Spleen (tissue), 11 donors: ENCODE measurements around the gene BANF1. TPM values are rescaled to one million over a fixed set of nuclear protein-coding genes. Genes with fewer than 3 reads are reported as not detected.

Source experiments
- DNase-seq: peaks from one replicate; pipeline ENCODE4 v3.0.0-alpha.2; 2020
- H3K27ac ChIP-seq, 8 donors: fragments of 200-600 bp; sonication (generic) in 7 of 8; 1 replicate in 4 of 8; 2 replicates in 4 of 8; pipeline versions ENCODE4 v1.5.0 to v1.8.0; 2016 to 2021; ENCODE audit warnings: inconsistent platforms in 4 of 8, mild to moderate bottlenecking in 4 of 8, moderate library complexity in 1 of 8
- H3K27me3 ChIP-seq, 7 donors: fragments of 200-600 bp; sonication (generic) in 6 of 7; replicated peaks in 1 of 7; 1 replicate in 4 of 7; 2 replicates in 3 of 7; pipeline versions ENCODE4 v1.5.0 to v1.8.0; 2016 to 2021; ENCODE audit warnings: inconsistent platforms in 3 of 7, mild to moderate bottlenecking in 1 of 7
- H3K36me3 ChIP-seq, 6 donors: fragments of 200-600 bp; sonication (generic) in 5 of 6; 1 replicate in 4 of 6; 2 replicates in 2 of 6; pipeline versions ENCODE4 v1.5.0 to v1.8.0; 2016 to 2021; ENCODE audit warnings: inconsistent platforms in 2 of 6
- H3K4me1 ChIP-seq, 6 donors: fragments of 200-600 bp; sonication (generic) in 5 of 6; 1 replicate in 3 of 6; 2 replicates in 3 of 6; pipeline versions ENCODE4 v1.5.0 to v1.8.0; 2016 to 2021; ENCODE audit warnings: inconsistent platforms in 3 of 6
- H3K4me3 ChIP-seq, 8 donors: fragments of 200-600 bp; sonication (generic) in 7 of 8; 1 replicate in 4 of 8; 2 replicates in 4 of 8; pipeline versions ENCODE4 v1.5.0 to v1.8.0; 2016 to 2021; ENCODE audit warnings: inconsistent platforms in 4 of 8, mild to moderate bottlenecking in 4 of 8, moderate library complexity in 2 of 8
- H3K9me3 ChIP-seq, 8 donors: fragments of 200-600 bp; sonication (generic) in 7 of 8; 1 replicate in 4 of 8; 2 replicates in 4 of 8; pipeline versions ENCODE4 v1.5.0 to v1.8.0; 2016 to 2021; ENCODE audit warnings: inconsistent platforms in 4 of 8
- POLR2A ChIP-seq, 3 donors: fragments of 450-650 bp; IDR thresholded peaks; one replicate each; pipeline ENCODE4 v1.5.1; 2017; ENCODE audit warnings: antibody characterized with exemption in 3 of 3, mild to moderate bottlenecking in 1 of 3
- POLR2AphosphoS5 ChIP-seq, 3 donors: sonication (generic); formaldehyde crosslinking; IDR thresholded peaks; one replicate each; pipeline ENCODE4 v1.5.1; 2017; ENCODE audit warnings: antibody characterized with exemption in 3 of 3
- WGBS, 5 donors: extraction: QIAGEN DNeasy Blood & Tissue Kit in 3 of 5; methylation state at CpG; one replicate each; pipeline versions ENCODE4 v1.1.5 to v1.1.7; 2013 to 2018; 5-methylcytosine and 5-hydroxymethylcytosine counted together
- intact Hi-C: fragments of 100-400 bp; cut with DNase I; formaldehyde crosslinking; loops from one replicate; pipeline ENCODE4 v1.15.0; 2023; ENCODE audit warnings: low total_unique reads
- polyA plus RNA-seq, 3 donors: library from polyadenylated mRNA; stranded (reverse); fragments of 200-250 nt; gene quantifications; one replicate each; pipeline ENCODE4 v1.2.1, GENCODE V29; 2013
- total RNA-seq, 7 donors: library from RNA; depleted of rRNA in 3 of 7; stranded (reverse); fragments of >200 nt in 3 of 7; fragmentation: NEBNext Ultra II Directional in 4 of 7; extraction: Animal tissue kit (Norgen Biotek cat#: 25700) in 4 of 7; gene quantifications; one replicate each; pipeline versions ENCODE4 v1.1.0 to v1.2.1, GENCODE V29; 2016 to 2021
- TF ChIP-seq, protein P1 (sequence below), 11 experiments: fragments of 200-600 bp in 7 of 11; fragments of 450-650 bp in 4 of 11; sonication (generic) in 4 of 11; IDR thresholded peaks in 8 of 11; conservative IDR thresholded peaks in 3 of 11; 1 replicate in 7 of 11; 2 replicates in 4 of 11; pipeline versions ENCODE4 v1.4.0 to v1.8.0; 2016 to 2021; ENCODE audit warnings: antibody characterized with exemption in 11 of 11, inconsistent platforms in 4 of 11, mild to moderate bottlenecking in 1 of 11
- donor health status: healthy with polysubstance abuse.
- donor health status: DM: no; HTN: no; CAD: no; lungs with moderate emphysema.
- donor health status: DM: no; HTN: no; CAD: no.
- donor health status: Bipolar disorder and iron deficiency.
- donor health status: healthy.
- donor health status: DM: no; HTN: no; CAD: no.
- donor health status: DM: yes; HTN: yes; CAD: no.

Gene BANF1
- total and polyA plus RNA-seq, 10 donors, result 50.5 to 219 (median 109) TPM

DNA sequence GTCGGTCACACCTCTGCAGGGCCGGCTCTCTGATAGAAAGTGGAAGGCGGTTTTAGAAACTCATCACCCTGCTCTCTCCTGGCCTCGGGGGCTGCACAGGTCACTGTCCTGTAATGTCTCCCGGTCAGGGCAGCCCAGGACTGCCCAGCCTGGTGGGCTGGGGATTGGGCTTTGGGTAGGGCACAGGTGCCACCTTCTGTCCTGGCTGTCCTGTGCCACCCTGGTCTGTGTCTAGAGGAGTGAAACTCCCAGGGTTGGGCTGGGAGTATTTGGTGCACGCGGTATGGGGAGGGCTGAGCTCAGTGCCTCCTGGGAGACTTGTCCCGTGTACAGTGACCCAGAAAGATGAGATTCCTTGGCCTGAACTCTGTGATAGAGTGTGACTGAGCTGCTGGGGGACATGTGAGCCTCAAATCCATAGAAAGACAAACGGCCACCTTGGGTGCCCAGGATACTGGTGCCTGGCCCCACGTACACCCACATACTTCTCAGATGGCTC, 23.0 kb upstream of the BANF1 start:
- no peaks in the 10 kb centered on the region for H3K9me3 ChIP-seq
- H3K27ac ChIP-seq, result no peak overlapping the region
- H3K36me3 ChIP-seq, result peaks cover 0 to 58% (median 44%) of the 10 kb centered on the region in 6 donors
- WGBS, 5 donors, result 84 to 93% (median 91%) methylated on average over 10 of the region's 10 CpGs
- H3K4me3 ChIP-seq, result no peak overlapping the region
- no peak for TF ChIP-seq POLR2AphosphoS5 (IDR thresholded peaks at IDR 0.05)
- TF ChIP-seq POLR2A (IDR thresholded peaks at IDR 0.05), result no peak
- intact Hi-C loops, result no loop called here
- no peak for DNase-seq
- H3K27me3 ChIP-seq, result no peaks in the 10 kb centered on the region
- H3K4me1 ChIP-seq, result peaks cover 0 to 42% (median 12%) of the 10 kb centered on the region in 6 donors

DNA sequence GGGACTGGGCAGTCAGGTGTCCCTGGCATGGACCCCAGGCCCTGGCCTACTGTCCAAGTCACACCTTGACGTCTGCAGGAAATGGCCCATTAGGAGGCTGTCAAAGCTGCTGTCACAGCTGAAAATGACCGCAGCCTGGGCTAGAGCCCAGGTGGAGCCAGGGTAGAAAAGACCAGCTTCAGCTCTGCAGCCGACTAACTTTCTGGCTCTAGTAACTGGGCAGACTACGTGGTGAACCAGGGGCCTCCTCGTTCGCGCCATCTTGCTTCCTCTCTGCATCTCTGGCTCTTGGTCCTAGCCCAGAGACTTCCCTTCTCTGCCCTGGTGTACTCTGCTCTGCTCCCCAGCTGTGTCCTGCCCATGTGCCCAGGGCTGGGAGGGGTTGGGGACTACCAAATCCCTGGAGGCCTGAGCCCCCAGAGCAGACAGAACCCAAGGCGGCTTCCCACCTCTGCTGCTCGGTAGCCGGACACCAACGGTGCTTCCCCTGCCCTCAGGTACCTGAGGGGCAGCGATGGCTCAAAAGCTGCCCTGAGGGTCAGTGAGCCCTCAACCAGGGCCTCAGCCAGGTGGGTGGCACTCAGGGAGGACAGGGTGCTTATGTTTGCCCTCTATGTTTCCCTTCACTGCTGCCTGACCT, 21.1 kb upstream of the BANF1 start:
- Histone ChIP-seq H3K27ac (peak overlapping the region in 6 of 8 donors; percentile 26 to 86 (median 84)), H3K4me1 (peaks cover 0 to 45% (median 12%) of the 10 kb centered on the region in 6 donors), H3K27me3 (no peaks in the 10 kb centered on the region), H3K36me3 (peaks cover 0 to 42% (median 37%) of the 10 kb centered on the region in 6 donors), H3K4me3 (no peak overlapping the region), H3K9me3 (no peaks in the 10 kb centered on the region)
- DNase-seq, result no peak
- TF ChIP-seq, protein P1, sequence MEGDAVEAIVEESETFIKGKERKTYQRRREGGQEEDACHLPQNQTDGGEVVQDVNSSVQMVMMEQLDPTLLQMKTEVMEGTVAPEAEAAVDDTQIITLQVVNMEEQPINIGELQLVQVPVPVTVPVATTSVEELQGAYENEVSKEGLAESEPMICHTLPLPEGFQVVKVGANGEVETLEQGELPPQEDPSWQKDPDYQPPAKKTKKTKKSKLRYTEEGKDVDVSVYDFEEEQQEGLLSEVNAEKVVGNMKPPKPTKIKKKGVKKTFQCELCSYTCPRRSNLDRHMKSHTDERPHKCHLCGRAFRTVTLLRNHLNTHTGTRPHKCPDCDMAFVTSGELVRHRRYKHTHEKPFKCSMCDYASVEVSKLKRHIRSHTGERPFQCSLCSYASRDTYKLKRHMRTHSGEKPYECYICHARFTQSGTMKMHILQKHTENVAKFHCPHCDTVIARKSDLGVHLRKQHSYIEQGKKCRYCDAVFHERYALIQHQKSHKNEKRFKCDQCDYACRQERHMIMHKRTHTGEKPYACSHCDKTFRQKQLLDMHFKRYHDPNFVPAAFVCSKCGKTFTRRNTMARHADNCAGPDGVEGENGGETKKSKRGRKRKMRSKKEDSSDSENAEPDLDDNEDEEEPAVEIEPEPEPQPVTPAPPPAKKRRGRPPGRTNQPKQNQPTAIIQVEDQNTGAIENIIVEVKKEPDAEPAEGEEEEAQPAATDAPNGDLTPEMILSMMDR (IDR thresholded peaks at IDR 0.05 in 8 of 11, conservative IDR thresholded peaks at IDR 0.05 in 3 of 11), result no peak
- TF ChIP-seq POLR2AphosphoS5 (IDR thresholded peaks at IDR 0.05), result peak in 1 of 3 donors; percentile 36
- intact Hi-C loops, result no loop called here
- WGBS, 5 donors, result 72 to 87% (median 78%) methylated on average over 8 to 12 of the region's 12 CpGs

DNA sequence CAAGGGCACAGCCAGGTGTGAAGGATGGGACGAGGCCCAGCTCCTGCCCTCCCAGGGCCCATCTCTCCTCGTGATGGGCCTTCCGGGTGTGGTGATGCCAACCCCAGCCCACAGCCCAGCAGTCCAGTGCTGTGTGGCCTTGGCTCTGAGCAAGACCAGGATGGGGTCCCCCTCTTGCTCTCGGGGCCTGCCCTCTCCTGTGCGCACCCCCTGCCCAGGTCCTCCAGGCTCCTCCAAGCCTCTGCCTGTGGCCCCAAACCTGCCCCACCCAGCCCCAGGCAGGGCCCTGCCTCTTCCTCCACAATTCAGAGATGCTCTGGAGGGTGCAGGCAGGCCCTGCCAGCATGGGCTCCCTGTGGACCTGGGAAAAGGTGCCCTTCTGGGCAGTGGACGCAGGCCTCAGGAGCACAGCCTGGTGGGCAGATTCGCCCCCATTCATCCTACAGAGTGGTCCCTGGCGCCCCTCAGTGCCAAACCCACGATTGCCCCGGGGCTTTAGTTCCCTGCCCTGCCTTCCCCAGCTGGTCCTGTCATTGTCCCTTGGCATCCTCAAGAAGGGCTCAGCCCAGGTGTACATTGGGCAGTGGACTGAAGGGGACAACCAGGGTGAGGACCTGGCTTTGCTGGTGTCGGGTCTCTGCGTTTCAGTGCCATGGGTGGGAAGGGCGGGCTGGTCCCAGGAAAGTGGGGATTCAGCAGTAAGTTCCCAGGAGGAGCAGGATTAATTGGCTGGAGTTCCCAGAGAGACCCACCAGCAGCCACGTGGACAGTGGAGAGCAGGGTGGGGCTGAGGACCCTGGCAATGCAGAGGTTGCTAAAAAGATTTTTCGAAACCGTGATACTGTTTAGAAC, 20.1 kb upstream of the BANF1 start:
- H3K27me3 ChIP-seq, result no peaks in the 10 kb centered on the region
- H3K36me3 ChIP-seq, result peaks cover 0 to 32% (median 27%) of the 10 kb centered on the region in 6 donors
- no peaks in the 10 kb centered on the region for H3K9me3 ChIP-seq
- intact Hi-C loops, result no loop called here
- WGBS, 5 donors, result 69 to 80% (median 76%) methylated on average over 10 to 16 of the region's 16 CpGs
- peaks cover 0 to 45% (median 12%) of the 10 kb centered on the region in 6 donors for H3K4me1 ChIP-seq
- peak overlapping the region; percentile 39 to 86 (median 78) for H3K27ac ChIP-seq
- peak; percentile 30 to 71 (median 33) for TF ChIP-seq POLR2AphosphoS5 (IDR thresholded peaks at IDR 0.05)
- TF ChIP-seq, protein P1 (IDR thresholded peaks at IDR 0.05 in 8 of 11, conservative IDR thresholded peaks at IDR 0.05 in 3 of 11), result no peak
- DNase-seq, result no peak
- H3K4me3 ChIP-seq, result no peak overlapping the region

DNA sequence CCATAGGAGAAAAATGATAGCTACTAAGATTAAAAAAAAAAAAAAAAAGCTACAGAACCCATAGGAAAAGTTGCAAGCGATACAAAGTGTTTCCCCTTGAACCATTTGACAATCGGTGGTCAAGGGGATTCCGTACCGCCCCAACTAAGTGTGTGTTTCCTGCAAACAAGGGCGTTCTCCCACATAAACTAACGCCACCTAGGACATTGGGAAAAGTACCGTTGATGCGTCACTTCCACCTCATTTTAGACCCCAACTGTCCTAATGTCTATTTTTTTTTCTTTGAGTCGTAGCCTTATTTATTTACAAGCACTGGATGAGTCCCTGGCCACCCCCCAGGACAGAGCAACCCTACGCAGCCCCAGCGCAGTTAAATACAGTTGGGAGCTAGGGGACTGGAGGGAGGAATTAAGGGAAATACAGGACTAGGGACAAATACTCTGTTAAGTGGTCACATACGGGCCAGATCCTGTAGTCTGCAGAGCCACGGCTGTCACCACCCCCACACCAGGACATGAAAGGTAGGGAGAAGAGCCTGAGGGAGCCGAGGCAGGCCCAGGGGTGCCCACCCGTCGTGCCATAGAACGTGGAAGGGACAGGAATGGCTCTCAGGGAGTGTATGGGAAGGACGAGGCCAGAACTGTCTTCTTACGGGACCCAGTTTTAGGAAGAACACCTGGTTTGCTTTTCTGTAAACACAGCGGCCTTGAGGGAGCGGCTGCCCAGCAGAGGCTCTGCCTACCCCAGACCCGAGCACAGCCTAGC, 19.3 kb upstream of the BANF1 start:
- peak overlapping the region; percentile 46 to 86 (median 78) for H3K27ac ChIP-seq
- no peak for DNase-seq

More for the DNA sequence above, 19.3 kb upstream of the BANF1 start:
- Histone ChIP-seq H3K36me3 (peaks cover 0 to 24% (median 19%) of the 10 kb centered on the region in 6 donors), H3K27me3 (no peaks in the 10 kb centered on the region), H3K4me3 (peak overlapping the region in 1 of 8 donors; percentile 5), H3K9me3 (no peaks in the 10 kb centered on the region), H3K4me1 (peaks cover 0 to 45% (median 12%) of the 10 kb centered on the region in 6 donors)
- intact Hi-C loops, result no loop called here
- WGBS, 5 donors, result 66 to 75% (median 74%) methylated on average over 21 to 22 of the region's 22 CpGs
- TF ChIP-seq, protein P1 (IDR thresholded peaks at IDR 0.05 in 8 of 11, conservative IDR thresholded peaks at IDR 0.05 in 3 of 11), result peak in 1 of 11 experiments; percentile 12
- TF ChIP-seq POLR2A (IDR thresholded peaks at IDR 0.05), result no peak
- peak in 2 of 3 donors; percentile 22 to 79 for TF ChIP-seq POLR2AphosphoS5 (IDR thresholded peaks at IDR 0.05)
